Measurements from ENCODE around the gene SIK1. TPM values are rescaled to one million over a fixed set of nuclear protein-coding genes. Genes with fewer than 3 reads are reported as not detected.
"Not testable (repeated sequence)": the region's sequence is repeated elsewhere in the genome, so short reads cannot be mapped to it uniquely, and the experiment has no call there.

Gene SIK1
- total RNA-seq, 4 donors from 2014 or later = 0.54 to 5.3 (median 1.5) TPM

DNA sequence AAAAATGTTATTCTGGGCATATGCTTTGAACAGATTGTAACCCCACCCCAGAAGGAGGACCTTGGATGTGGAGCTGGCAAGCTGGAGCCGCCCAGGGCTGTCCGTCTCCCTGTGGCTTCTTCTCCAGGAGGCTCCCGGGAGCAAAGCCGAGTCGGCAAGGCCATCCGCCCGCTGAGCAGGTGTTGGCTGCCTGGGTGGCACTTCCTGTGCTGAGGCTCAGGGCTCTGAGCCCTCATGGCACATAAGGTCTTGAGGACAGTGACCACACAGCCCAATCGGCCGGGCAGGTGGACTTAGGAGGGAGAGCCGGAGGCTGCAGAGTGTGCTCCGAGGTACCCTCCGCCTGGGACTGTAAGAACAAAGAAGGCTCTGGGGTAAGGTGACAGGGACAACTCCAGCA lies 28.8 kb upstream of the SIK1 start:
- intact Hi-C loops (cut with DNase I); H3K27me3 ChIP-seq; H3K4me3 ChIP-seq (replicated peaks in 1 of 3); H3K4me1 ChIP-seq; H3K9me3 ChIP-seq; H3K36me3 ChIP-seq; DNase-seq; H3K27ac ChIP-seq: not testable (repeated sequence)
- no CpG with 5 or more reads among the region's 12 CpGs for WGBS, 2 donors

DNA sequence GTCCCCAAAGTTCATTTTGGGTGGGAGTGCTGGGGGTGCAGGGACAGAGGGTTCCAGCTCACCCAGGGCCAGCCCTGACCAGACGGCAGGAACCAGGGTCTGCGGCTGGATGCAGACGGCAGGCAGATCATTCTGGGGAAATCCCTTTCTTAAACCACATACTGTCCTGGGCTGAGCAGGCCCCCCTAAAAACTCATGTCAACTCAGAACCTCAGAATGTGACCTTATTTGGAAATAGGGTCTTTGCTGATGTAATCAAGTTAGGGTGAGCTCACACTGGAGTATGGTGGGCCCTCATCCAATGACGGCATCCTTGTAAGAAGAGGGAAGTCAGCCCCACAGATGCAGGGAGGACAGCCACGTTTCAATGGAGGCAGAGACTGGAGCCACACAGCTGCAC lies 27.2 kb upstream of the SIK1 start:
- H3K27me3 ChIP-seq; H3K9me3 ChIP-seq; DNase-seq; H3K4me1 ChIP-seq; intact Hi-C loops (cut with DNase I); H3K27ac ChIP-seq; H3K4me3 ChIP-seq (replicated peaks in 1 of 3); H3K36me3 ChIP-seq: not testable (repeated sequence)
- WGBS, 2 donors = no CpG with 5 or more reads among the region's 5 CpGs

DNA sequence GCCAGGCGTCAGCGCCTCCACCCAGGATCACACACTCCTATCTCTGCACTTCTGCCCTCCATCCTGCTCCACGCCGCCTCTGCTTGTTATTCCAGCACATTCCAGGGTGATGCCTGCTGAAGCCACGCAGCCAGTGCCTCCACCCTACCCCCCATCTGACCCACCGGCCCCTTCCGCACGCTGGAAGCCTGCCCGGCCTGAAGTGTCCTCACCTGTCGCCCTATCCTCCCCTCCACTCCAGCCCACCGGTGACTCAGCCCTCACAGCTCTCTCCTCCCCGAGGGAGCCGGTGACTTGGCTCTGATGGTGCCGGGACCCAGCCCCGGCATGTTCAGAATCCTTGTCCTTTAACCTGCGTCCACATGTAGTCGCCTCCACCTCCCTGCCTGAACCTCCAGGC lies 24.9 kb upstream of the SIK1 start:
- H3K4me3 ChIP-seq (replicated peaks in 1 of 3); H3K4me1 ChIP-seq; DNase-seq; H3K27ac ChIP-seq; intact Hi-C loops (cut with DNase I); H3K27me3 ChIP-seq; H3K9me3 ChIP-seq; H3K36me3 ChIP-seq: not testable (repeated sequence)
- WGBS, 2 donors = no CpG with 5 or more reads among the region's 17 CpGs

DNA sequence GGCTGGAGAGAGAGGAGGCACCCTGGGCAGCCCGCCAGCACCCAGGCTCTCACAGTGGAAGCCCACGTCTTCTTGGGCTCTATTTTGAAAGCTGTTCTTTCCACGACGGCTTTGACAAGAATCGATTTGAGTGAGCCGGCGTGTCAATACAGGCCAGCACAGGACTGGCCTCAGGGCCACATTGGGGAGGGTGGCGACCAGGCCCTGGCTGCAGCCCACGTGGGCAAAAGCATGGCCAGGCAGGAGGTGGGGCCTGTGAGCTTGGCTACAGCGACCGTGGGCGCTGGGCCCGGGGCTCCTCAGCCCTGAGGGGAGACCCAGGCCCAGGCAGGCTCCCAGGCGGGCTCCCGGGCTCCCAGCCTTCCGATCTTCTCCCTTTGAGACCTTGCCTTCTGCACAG lies 23.4 kb upstream of the SIK1 start:
- intact Hi-C loops (cut with DNase I); H3K9me3 ChIP-seq; H3K4me3 ChIP-seq (replicated peaks in 1 of 3); DNase-seq; H3K36me3 ChIP-seq; H3K27ac ChIP-seq; H3K4me1 ChIP-seq; H3K27me3 ChIP-seq: not testable (repeated sequence)
- no CpG with 5 or more reads among the region's 16 CpGs for WGBS, 2 donors

DNA sequence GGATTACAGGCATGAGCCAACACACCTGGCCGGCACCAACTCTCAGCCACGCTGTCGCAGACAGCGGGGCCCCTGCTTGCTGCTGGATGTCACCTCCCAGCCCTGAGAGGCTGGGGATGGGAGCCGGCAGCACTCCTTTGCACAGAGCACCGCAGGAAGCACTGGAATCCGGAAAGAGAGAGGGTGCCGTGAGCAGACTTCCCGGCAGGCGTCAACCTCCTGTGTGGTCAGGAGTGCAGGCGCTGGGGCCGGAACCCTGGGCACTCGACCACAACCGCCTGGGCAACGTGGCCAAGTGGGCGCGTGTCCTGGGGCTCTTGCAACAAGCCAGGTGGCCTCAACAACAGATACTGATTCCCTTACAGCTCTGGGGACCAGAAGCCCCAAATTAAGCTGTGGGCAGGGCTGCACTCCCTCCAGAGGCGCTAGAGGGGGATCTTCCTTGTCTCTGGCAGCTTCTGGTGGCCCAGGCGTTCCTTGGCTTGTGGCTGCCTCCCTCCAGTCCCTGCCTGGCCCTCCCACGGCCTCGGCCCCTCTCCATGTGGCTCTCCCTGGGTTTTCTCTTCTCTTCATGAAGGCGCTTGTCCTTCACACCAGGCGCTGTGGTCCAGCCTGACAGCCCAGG lies 20.5 kb upstream of the SIK1 start:
- H3K4me3 ChIP-seq (replicated peaks in 1 of 3); H3K4me1 ChIP-seq; intact Hi-C loops (cut with DNase I); H3K9me3 ChIP-seq; H3K27ac ChIP-seq; H3K36me3 ChIP-seq; H3K27me3 ChIP-seq; DNase-seq: not testable (repeated sequence)
- WGBS, 2 donors = no CpG with 5 or more reads among the region's 23 CpGs

DNA sequence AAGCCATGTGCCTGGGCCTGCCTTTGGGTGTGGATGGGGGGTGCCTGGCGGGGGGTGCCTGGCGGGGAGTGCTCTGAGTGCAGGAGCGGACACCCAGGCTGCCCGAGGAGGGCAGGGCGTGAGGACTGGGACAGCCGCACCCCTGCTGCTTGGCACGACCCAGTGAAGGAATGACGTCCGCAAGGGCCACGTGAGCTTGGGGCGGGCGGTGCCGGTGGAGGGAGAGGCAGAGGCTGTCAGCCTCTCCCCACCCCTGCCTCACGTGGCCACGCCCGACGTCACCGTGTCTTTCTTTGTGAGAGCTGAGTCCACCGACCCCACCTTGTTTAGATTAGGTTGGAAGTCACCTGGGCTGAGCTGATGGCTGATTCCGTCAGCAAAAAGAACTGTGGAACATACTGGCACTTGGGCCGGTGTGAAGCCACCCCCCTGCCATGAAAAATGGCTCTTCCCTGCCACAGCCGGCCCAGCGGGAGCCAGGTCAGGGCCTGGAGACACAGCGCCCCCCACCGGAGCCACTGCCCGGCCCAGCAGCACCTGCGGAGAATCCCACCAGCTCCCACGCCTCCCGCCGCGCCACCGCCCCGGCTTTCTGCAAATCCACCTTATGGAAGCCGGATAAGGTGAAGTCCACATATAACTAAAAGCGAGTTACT lies 19.5 kb upstream of the SIK1 start:
- WGBS, 2 donors = no CpG with 5 or more reads among the region's 35 CpGs
- H3K4me1 ChIP-seq, H3K27me3 ChIP-seq: not testable (repeated sequence)

DNA sequence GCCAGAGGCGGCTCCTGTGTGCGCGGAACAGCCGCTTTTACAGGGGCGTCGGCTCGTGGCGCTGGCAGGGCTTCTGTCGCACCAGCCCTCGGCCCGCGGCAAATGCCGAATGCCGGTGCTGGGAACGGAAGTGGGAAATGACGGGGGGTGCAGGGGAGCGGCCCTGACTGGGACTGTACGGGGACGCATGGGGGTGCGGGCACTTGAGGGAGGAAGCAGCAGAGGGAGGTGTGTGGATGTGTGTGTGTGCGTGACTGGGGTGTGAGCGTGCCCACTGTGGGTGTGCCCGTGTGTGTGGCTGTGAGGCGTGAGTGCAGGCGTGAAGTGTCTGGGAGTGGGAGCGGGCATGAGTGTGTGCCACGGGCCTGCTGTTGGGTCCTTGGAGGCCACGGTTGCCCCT lies 17.6 kb upstream of the SIK1 start:
- DNase-seq; H3K27me3 ChIP-seq; H3K4me1 ChIP-seq; H3K9me3 ChIP-seq; H3K4me3 ChIP-seq (replicated peaks in 1 of 3); intact Hi-C loops (cut with DNase I); H3K27ac ChIP-seq; H3K36me3 ChIP-seq: not testable (repeated sequence)
- no CpG with 5 or more reads among the region's 28 CpGs for WGBS, 2 donors

More for the DNA sequence above, 19.5 kb upstream of the SIK1 start:
- H3K27ac ChIP-seq; intact Hi-C loops (cut with DNase I); H3K4me3 ChIP-seq (replicated peaks in 1 of 3); DNase-seq; H3K36me3 ChIP-seq; H3K9me3 ChIP-seq: not testable (repeated sequence)

DNA sequence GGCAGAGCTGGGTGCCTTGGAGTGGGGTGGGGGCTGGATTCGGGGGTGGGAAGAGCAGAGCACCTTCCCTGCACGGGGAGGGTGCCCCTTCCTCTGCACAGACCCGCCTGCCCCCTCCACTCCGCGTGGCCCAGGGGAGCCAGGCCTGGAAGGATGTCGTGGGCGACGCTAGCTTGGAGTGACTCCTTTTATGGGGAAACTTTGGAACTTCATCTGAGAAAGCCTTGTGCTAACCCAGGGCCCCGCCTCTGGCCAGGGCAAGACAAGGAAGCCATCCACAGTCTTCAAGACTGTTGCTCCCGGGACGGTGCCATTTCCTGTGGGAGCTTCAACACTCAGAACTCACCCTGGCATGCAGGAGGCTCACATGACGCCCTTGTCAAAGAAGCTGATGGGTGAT lies 15.6 kb upstream of the SIK1 start:
- DNase-seq; intact Hi-C loops (cut with DNase I); H3K27me3 ChIP-seq; H3K4me3 ChIP-seq (replicated peaks in 1 of 3); H3K36me3 ChIP-seq; H3K4me1 ChIP-seq; H3K27ac ChIP-seq; H3K9me3 ChIP-seq: not testable (repeated sequence)
- WGBS, 2 donors = no CpG with 5 or more reads among the region's 12 CpGs

DNA sequence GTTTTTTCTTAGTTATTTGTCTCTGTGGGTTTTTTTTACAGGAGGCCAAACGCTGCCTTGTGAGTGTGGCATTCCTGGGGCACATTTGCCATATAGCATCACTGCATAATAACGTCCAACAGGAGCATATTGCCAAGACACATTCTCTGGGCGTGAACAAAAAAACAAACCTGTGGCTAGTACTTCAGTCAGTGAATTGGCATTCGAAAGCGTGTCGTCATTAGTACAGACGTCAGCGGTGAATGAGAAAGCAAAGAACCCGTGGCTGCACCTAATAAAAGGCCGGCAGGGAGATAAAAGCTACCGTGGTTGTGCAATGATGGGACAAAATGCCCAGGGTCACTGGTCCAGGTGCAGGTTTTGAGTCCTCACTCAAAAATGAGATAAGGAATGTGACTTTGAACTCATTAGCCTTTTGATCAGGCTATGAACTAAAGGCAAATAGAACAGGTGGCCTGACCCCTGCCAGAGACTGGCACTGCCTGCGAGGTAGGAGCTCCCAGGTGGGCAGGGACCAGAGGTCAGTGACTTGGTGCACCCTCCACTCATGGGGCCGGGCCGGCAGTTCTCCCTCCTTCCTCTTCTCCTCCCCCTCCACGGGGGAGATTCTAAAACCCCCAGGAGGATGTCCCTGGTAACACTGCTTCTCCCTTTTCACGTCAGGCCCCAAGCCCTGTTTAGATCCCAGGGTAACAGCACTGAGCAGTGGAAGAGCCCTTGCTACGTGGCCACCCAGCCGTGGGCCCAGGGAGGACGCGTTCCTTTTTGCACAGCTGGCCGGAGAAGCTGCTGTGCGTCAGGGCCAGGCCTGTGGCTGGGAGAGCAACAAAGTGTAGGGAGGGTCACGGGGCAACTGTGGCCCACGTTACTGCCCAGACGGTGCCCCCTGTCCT lies 14.2 kb upstream of the SIK1 start:
- H3K27me3 ChIP-seq; DNase-seq; H3K9me3 ChIP-seq; H3K4me1 ChIP-seq; intact Hi-C loops (cut with DNase I); H3K36me3 ChIP-seq; H3K4me3 ChIP-seq (replicated peaks in 1 of 3); H3K27ac ChIP-seq: not testable (repeated sequence)
- no CpG with 5 or more reads among the region's 25 CpGs for WGBS, 2 donors

DNA sequence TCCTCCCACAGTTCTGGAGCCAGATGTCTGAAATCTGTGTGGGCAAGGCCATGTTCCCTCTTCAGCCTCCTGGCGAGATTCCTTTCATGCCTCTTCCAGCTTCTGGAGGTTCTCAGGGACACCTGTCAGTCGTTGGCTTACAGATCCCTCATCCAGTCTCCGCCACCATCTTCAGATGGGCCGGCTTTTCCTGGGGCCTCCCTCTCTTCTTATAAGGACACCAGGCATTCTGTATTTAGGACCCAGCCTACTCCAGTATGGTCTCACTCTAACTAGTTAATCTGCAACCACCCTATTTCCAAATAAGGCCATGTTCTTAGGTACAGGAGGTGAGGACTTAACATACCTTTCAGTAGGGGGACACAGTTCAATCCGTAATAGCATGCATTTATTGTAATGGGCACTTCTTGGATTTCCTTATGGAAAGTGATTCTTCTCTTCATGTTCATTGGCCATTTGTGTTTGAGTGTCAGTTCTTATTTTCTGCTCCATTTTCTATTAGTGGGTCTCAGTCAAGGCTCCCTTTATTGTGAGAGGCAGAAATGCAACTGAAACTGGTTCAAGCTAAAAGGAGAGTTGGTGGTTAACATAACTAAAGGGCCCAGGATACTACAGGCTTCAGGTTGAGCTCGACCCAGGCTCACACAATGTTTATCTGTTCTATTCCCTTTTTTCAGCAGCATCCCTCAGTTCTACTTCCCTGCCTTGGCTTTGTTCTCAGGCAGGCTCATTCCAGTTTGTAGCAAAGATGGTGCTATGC lies 12.6 kb upstream of the SIK1 start:
- intact Hi-C loops (cut with DNase I); H3K27ac ChIP-seq; DNase-seq; H3K4me1 ChIP-seq; H3K4me3 ChIP-seq (replicated peaks in 1 of 3); H3K27me3 ChIP-seq; H3K36me3 ChIP-seq; H3K9me3 ChIP-seq: not testable (repeated sequence)
- 71% methylated on average over 5 of the region's 6 CpGs; no CpG with 5 or more reads in 1 of the 2 donors for WGBS, 2 donors

DNA sequence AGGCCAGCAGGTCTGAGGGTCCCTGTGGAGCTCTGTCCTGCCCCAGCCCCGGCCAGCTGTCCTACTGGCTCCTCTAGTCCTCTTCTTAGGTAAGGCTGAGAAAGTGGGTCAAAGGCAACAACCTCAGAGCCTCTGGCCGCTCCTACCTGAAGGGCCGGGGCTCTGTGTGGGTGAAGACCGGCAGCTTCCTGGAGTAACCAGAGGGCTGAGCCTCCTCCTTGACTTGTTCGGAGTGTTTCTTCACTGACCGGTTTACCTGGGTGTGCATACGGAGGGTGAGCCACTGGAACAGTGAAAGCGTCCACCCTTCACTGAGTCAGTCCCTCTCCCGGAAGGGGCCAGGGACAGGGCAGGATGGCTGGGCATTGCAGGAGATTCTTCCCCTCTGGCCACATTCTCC lies 9.3 kb upstream of the SIK1 start:
- H3K4me3 ChIP-seq (replicated peaks in 1 of 3); DNase-seq; H3K27ac ChIP-seq; H3K36me3 ChIP-seq; H3K4me1 ChIP-seq; intact Hi-C loops (cut with DNase I); H3K9me3 ChIP-seq; H3K27me3 ChIP-seq: not testable (repeated sequence)
- WGBS, 2 donors = no CpG with 5 or more reads among the region's 9 CpGs

DNA sequence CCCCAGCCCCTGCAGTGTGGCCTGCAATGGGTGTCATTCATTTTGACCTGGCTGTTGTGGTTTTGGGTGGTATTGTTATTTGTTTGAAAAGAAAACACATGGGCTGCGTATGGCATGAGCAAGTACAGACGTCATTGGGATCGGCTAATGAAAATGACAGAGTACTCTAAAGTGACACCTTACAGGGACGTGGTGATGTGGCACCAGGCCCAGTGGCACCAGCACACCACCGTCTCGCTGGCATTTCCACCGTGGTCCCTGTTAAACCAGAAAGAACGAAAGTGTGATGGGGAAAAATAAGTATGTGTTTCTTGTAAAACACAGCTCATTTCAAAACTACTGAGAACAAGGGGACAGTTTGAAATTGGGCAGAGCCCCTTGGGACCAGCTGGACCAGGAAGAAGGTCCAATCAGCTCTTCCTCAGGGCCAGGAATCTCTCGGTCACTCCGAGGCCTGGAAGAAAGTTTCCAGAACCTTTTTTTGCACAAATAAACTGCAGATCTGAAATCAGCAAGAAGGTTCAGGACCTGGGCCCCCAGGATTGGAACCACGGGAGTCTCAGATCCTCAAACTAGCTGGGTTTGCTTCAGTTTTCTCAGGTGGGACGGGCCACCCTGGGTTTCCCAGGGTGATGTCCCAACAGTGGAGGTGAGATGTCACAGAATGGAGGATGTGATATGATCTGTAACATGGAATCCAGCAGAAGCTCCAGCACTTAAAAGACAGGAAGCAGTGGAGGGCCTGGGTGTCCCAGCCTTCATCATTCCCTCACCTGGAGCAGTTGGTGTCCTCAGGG lies 6.6 kb upstream of the SIK1 start:
- H3K4me3 ChIP-seq (replicated peaks in 1 of 3); intact Hi-C loops (cut with DNase I); H3K4me1 ChIP-seq; H3K36me3 ChIP-seq; H3K9me3 ChIP-seq; DNase-seq; H3K27me3 ChIP-seq; H3K27ac ChIP-seq: not testable (repeated sequence)
- WGBS, 2 donors = no CpG with 5 or more reads among the region's 12 CpGs
